GM19452 (cell line): ENCODE measurements around the gene TMEM154.

Experiments
- ATAC-seq: cut with Tn5 transposase; IDR thresholded peaks from one replicate; pipeline ENCODE4 v1.9.1; 2021; ENCODE audit not compliant: unreplicated experiment

The TMEM154 gene

GRCh38 chr4:152679414-152680281 lies at the start of gene TMEM154:
Gene TMEM154, minus strand, starts transcription at chr4:152679997. Its CDS starts 64 bp downstream, at chr4:152679933.
- ATAC-seq, result peak; percentile 83

GRCh38 chr4:152729466-152729865 lies 49.7 kb upstream of the TMEM154 start:
- ATAC-seq, result no peak

- ATAC-seq, result no peak
Measured at GRCh38 chr4:152728343-152728742, 48.5 kb upstream of the TMEM154 start.

GRCh38 chr4:152727784-152728183 lies 48.0 kb upstream of the TMEM154 start:
- ATAC-seq, result no peak

- no peak for ATAC-seq
Measured at GRCh38 chr4:152724494-152724893, 44.7 kb upstream of the TMEM154 start.

GRCh38 chr4:152723236-152723635 lies 43.4 kb upstream of the TMEM154 start:
- no peak for ATAC-seq

- ATAC-seq, result no peak
Measured at GRCh38 chr4:152719801-152720556, 40.2 kb upstream of the TMEM154 start.

GRCh38 chr4:152719291-152719690 lies 39.5 kb upstream of the TMEM154 start:
- no peak for ATAC-seq

- no peak for ATAC-seq
Measured at GRCh38 chr4:152715076-152715475, 35.3 kb upstream of the TMEM154 start.

- ATAC-seq, result no peak
Measured at GRCh38 chr4:152713951-152714705, 34.3 kb upstream of the TMEM154 start.

GRCh38 chr4:152709675-152710438 lies 30.1 kb upstream of the TMEM154 start:
- no peak for ATAC-seq

- no peak for ATAC-seq
Measured at GRCh38 chr4:152708796-152709195, 29.0 kb upstream of the TMEM154 start.

- no peak for ATAC-seq
Measured at GRCh38 chr4:152708361-152708760, 28.6 kb upstream of the TMEM154 start.

GRCh38 chr4:152707632-152708031 lies 27.8 kb upstream of the TMEM154 start:
- ATAC-seq, result no peak

- ATAC-seq, result no peak
Measured at GRCh38 chr4:152705903-152706302, 26.1 kb upstream of the TMEM154 start.

GRCh38 chr4:152704788-152705187 lies 25.0 kb upstream of the TMEM154 start:
- ATAC-seq, result no peak

- ATAC-seq, result no peak
Measured at GRCh38 chr4:152700151-152700550, 20.4 kb upstream of the TMEM154 start.

- ATAC-seq, result no peak
Measured at GRCh38 chr4:152699313-152699712, 19.5 kb upstream of the TMEM154 start.

GRCh38 chr4:152698089-152698499 lies 18.3 kb upstream of the TMEM154 start:
- no peak for ATAC-seq

- ATAC-seq, result peak; percentile 36
Measured at GRCh38 chr4:152697284-152698088, 17.7 kb upstream of the TMEM154 start.
